B cell (primary cell): Measurements from ENCODE around the gene NFILZ. TPM values are rescaled to one million over a fixed set of nuclear protein-coding genes. Genes with fewer than 3 reads are reported as not detected.

Source experiments
- ATAC-seq: fragments of 200-7000 bp; cut with Tn5 transposase; one replicate; pipeline ENCODE4 v1.10.0; 2021; ENCODE audit warnings: low read depth, mild to moderate bottlenecking, moderate number of reproducible peaks, moderate library complexity
- CTCF ChIA-PET: fragments of 350-600 bp; sonication (Branson Sonifier 250); formaldehyde crosslinking; loops from one replicate; lab custom pipeline; 2021; ENCODE audit warnings: antibody characterized with exemption, inconsistent platforms; lab: Charles Lee
- POLR2A ChIA-PET: fragments of 350-600 bp; sonication (Branson Sonifier 250); formaldehyde crosslinking; loops from one replicate; lab custom pipeline; 2021; ENCODE audit warnings: antibody characterized with exemption; lab: Charles Lee
- DNase-seq: peaks from one replicate; pipeline ENCODE4 v3.0.0; 2013
- H2AFZ ChIP-seq: 2 replicates; pipeline ENCODE4 v1.6.1; 2012; ENCODE audit warnings: mild to moderate bottlenecking, low read depth, low read length; ENCODE audit not compliant: insufficient read depth, poor library complexity, severe bottlenecking
- H3K27ac ChIP-seq, 2 donors: 1 replicate in 1 of 2; 2 replicates in 1 of 2; pipeline ENCODE4 v1.5.1; 2012 to 2013; ENCODE audit warnings: low read length in 2 of 2, mild to moderate bottlenecking in 2 of 2, moderate library complexity in 1 of 2
- H3K27me3 ChIP-seq, 4 experiments: fragments of 200-600 bp in 1 of 4; sonication (generic) in 1 of 4; replicated peaks in 1 of 4; 1 replicate in 2 of 4; 2 replicates in 2 of 4; pipeline versions ENCODE4 v1.6.1 to v1.7.0; 2013 to 2016; ENCODE audit warnings: low read length in 3 of 4, mild to moderate bottlenecking in 2 of 4, mixed read lengths in 1 of 4, moderate library complexity in 1 of 4; ENCODE audit not compliant: insufficient read depth in 4 of 4, control insufficient read depth in 3 of 4; ENCODE audit errors: control extremely low read depth in 1 of 4
- H3K36me3 ChIP-seq, 2 experiments: replicated peaks in 1 of 2; 1 replicate in 1 of 2; 2 replicates in 1 of 2; pipeline versions ENCODE4 v1.6.1 to v1.7.1; 2013; ENCODE audit warnings: low read length in 1 of 2; ENCODE audit not compliant: insufficient read depth in 2 of 2, control insufficient read depth in 1 of 2; ENCODE audit errors: control extremely low read depth in 1 of 2, extremely low read depth in 1 of 2
- H3K4me1 ChIP-seq, 2 donors: fragments of 200-600 bp in 1 of 2; sonication (generic) in 1 of 2; 1 replicate in 1 of 2; 2 replicates in 1 of 2; pipeline versions ENCODE4 v1.5.1 to v1.6.1; 2013 to 2017; ENCODE audit warnings: low read length in 2 of 2; ENCODE audit not compliant: control insufficient read depth in 2 of 2, insufficient read depth in 2 of 2
- H3K4me2 ChIP-seq: replicated peaks from 2 replicates; pipeline ENCODE3; 2012; ENCODE audit warnings: mild to moderate bottlenecking, low read depth, low read length; ENCODE audit not compliant: poor library complexity, severe bottlenecking
- H3K4me3 ChIP-seq, 5 experiments: fragments of 200-600 bp in 1 of 5; sonication (generic) in 1 of 5; 1 replicate in 3 of 5; 2 replicates in 2 of 5; pipeline versions ENCODE4 v1.5.1 to v1.7.0; 2011 to 2016; ENCODE audit warnings: low read length in 4 of 5, mild to moderate bottlenecking in 4 of 5, low read depth in 2 of 5, control low read depth in 1 of 5, moderate library complexity in 1 of 5; ENCODE audit not compliant: insufficient read depth in 1 of 5; ENCODE audit errors: control extremely low read depth in 1 of 5, extremely low read depth in 1 of 5
- H3K79me2 ChIP-seq: fragments of 200-600 bp; sonication (generic); one replicate; pipeline ENCODE4 v1.6.0; 2016; ENCODE audit warnings: low read length; ENCODE audit not compliant: control insufficient read depth, insufficient read depth
- H3K9ac ChIP-seq: fragments of 200-600 bp; sonication (generic); 2 replicates; pipeline ENCODE4 v1.6.1; 2017; ENCODE audit warnings: mild to moderate bottlenecking, low read length, moderate library complexity
- H3K9me3 ChIP-seq, 3 donors: one replicate each; pipeline versions ENCODE4 v1.6.1 to v1.7.1; 2013; ENCODE audit warnings: low read length in 2 of 3; ENCODE audit not compliant: control insufficient read depth in 2 of 3, insufficient read depth in 1 of 3; ENCODE audit errors: control extremely low read depth in 1 of 3
- H4K20me1 ChIP-seq: 2 replicates; pipeline ENCODE4 v1.6.0; 2012; ENCODE audit warnings: mild to moderate bottlenecking, low read length; ENCODE audit not compliant: insufficient read depth, control insufficient read depth, poor library complexity, severe bottlenecking
- H3K27ac Mint-ChIP-seq: one replicate; pipeline ENCODE4 v1.8.0; 2021; ENCODE audit warnings: mixed read lengths
- H3K27me3 Mint-ChIP-seq: one replicate; pipeline ENCODE4 v1.8.0; 2021; ENCODE audit warnings: mixed read lengths
- H3K4me1 Mint-ChIP-seq: one replicate; pipeline ENCODE4 v1.8.0; 2021; ENCODE audit warnings: mixed read lengths
- H3K4me3 Mint-ChIP-seq: one replicate; pipeline ENCODE4 v1.8.0; 2021; ENCODE audit warnings: mixed read lengths
- H3K9me3 Mint-ChIP-seq: one replicate; pipeline ENCODE4 v1.8.0; 2022; ENCODE audit warnings: mixed read lengths; ENCODE audit not compliant: insufficient read depth
- CTCF ChIP-seq: fragments of 200-600 bp; IDR thresholded peaks from one replicate; pipeline ENCODE4 v1.8.0; 2022; ENCODE audit warnings: antibody characterized with exemption, mild to moderate bottlenecking
- EZH2 ChIP-seq: IDR thresholded peaks from 2 replicates; pipeline ENCODE4 v1.6.1; 2012; ENCODE audit warnings: borderline replicate concordance, low read depth, mild to moderate bottlenecking, moderate library complexity, low read length; ENCODE audit not compliant: insufficient read depth, poor library complexity, severe bottlenecking
- WGBS: methylation state at CpG from one replicate; pipeline ENCODE4 v1.1.5; 2013; ENCODE audit warnings: missing lambda C conversion rate; ENCODE audit not compliant: insufficient coverage; 5-methylcytosine and 5-hydroxymethylcytosine counted together
- intact Hi-C: fragments of 100-400 bp; cut with micrococcal nuclease; formaldehyde crosslinking; loops from one replicate; pipeline ENCODE4 v1.10.0; 2022
- polyA plus RNA-seq: library from polyadenylated mRNA; depleted of rRNA; stranded (reverse); fragments of >200 nt; gene quantifications from 2 replicates; pipeline ENCODE4 v1.2.3, GENCODE V29; 2012
- total RNA-seq, 2 donors: library from RNA; stranded (reverse); fragments of 120-200 nt in 1 of 2; gene quantifications; 1 replicate in 1 of 2; 2 replicates in 1 of 2; pipeline versions ENCODE4 v1.2.3 to v1.2.4, GENCODE V29; 2013 to 2022

NFILZ gene
- total and polyA plus RNA-seq, 2 donors (not counting 1 experiment from before 2014, with no cell fraction given) = not detected

- Mint-ChIP-seq H3K9me3 (no peaks in the 10 kb centered on the region), H3K4me3 (no peak overlapping the region), H3K4me1 (no peaks in the 10 kb centered on the region), H3K27me3 (peaks cover 11% of the 10 kb centered on the region), H3K27ac (no peak overlapping the region)
- WGBS = 82% methylated on average over 2 of the region's 2 CpGs
- Histone ChIP-seq H3K27ac (no peak overlapping the region), H2AFZ (no peak overlapping the region), H3K9ac (no peak overlapping the region), H3K4me2 (no peak overlapping the region), H3K27me3 (peaks cover 0 to 3% (median 0%) of the 10 kb centered on the region in 4 experiments), H4K20me1 (no peaks in the 10 kb centered on the region), H3K4me3 (no peak overlapping the region), H3K4me1 (no peaks in the 10 kb centered on the region), H3K9me3 (peaks cover 0 to 50% (median 6%) of the 10 kb centered on the region in 3 donors), H3K79me2 (no peaks in the 10 kb centered on the region), H3K36me3 (no peaks in the 10 kb centered on the region)
- DNase-seq (no peak), ATAC-seq (no peak)
- ChIA-PET CTCF (no interaction called here), POLR2A (no interaction called here)
- TF ChIP-seq CTCF (no peak), EZH2 (no peak)
- intact Hi-C loops = no loop called here
Observed at GRCh38 chr19:8600064-8600463, 30.4 kb upstream of the NFILZ start.

GRCh38 chr19:8600816-8601215 is 29.6 kb upstream of the NFILZ start:
- ATAC-seq (no peak), DNase-seq (no peak)
- no peaks in the 10 kb centered on the region for H3K4me1 Mint-ChIP-seq
- H3K9me3 Mint-ChIP-seq = no peaks in the 10 kb centered on the region
- TF ChIP-seq CTCF = no peak
- no peak for TF ChIP-seq EZH2
- peaks cover 0 to 52% (median 6%) of the 10 kb centered on the region in 3 donors for H3K9me3 ChIP-seq
- H3K27me3 ChIP-seq = peaks cover 0 to 3% (median 0%) of the 10 kb centered on the region in 4 experiments
- no peaks in the 10 kb centered on the region for H3K4me1 ChIP-seq
- H3K27me3 Mint-ChIP-seq = peaks cover 11% of the 10 kb centered on the region
- H4K20me1 ChIP-seq = no peaks in the 10 kb centered on the region
- no peak overlapping the region for H3K4me3 Mint-ChIP-seq
- no peak overlapping the region for H3K9ac ChIP-seq
- H2AFZ ChIP-seq = no peak overlapping the region
- no peak overlapping the region for H3K4me3 ChIP-seq
- H3K4me2 ChIP-seq = no peak overlapping the region
- 94% methylated on average over 16 of the region's 16 CpGs for WGBS
- POLR2A ChIA-PET = no interaction called here
- no peak overlapping the region for H3K27ac ChIP-seq
- H3K79me2 ChIP-seq = no peaks in the 10 kb centered on the region
- CTCF ChIA-PET = no interaction called here
- no peak overlapping the region for H3K27ac Mint-ChIP-seq
- intact Hi-C loops = no loop called here
- H3K36me3 ChIP-seq = no peaks in the 10 kb centered on the region
